ENCODE results near the gene MAP3K2. TPM values are rescaled to one million over a fixed set of nuclear protein-coding genes. Genes with fewer than 3 reads are reported as not detected.

The MAP3K2 gene
- total RNA-seq, 4 donors from 2014 or later, result 51.0 to 66.1 (median 64.7) TPM

DNA sequence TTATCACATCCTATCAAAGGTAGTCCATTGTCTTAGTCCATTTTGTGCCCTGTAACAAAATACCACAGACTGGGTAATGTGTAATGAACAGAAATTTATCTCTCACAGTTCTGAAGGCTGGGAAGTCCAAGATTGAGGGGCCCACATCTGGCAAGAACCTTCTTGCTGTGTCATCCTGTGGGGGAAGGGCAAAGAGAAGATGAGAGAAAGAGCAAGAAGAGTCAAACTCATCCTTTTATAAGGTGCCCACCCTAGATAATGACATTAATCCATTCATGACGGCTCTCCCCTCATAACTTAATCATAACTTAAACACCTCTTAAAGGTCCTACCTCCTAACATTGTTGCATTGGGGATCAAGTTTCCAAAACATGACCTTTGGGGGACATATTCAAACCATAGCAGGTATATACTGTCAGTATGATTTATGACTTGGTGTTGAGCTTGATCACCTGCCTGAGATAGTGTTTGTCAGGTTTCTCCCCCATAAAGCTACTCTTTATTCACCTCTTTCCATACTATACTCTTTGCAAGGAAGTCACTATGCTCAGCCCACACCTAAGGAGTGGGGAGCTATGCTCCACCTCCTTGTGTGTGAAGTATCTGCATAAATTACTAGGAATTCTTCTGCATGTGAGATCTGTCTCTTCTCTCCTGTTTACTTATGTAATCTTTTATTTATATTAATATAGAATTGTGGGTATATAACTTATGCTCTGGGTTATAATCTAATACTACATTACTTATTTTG lies 5.2 kb upstream of the MAP3K2 start:
- TF ChIP-seq, protein P1, sequence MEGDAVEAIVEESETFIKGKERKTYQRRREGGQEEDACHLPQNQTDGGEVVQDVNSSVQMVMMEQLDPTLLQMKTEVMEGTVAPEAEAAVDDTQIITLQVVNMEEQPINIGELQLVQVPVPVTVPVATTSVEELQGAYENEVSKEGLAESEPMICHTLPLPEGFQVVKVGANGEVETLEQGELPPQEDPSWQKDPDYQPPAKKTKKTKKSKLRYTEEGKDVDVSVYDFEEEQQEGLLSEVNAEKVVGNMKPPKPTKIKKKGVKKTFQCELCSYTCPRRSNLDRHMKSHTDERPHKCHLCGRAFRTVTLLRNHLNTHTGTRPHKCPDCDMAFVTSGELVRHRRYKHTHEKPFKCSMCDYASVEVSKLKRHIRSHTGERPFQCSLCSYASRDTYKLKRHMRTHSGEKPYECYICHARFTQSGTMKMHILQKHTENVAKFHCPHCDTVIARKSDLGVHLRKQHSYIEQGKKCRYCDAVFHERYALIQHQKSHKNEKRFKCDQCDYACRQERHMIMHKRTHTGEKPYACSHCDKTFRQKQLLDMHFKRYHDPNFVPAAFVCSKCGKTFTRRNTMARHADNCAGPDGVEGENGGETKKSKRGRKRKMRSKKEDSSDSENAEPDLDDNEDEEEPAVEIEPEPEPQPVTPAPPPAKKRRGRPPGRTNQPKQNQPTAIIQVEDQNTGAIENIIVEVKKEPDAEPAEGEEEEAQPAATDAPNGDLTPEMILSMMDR (IDR thresholded peaks at IDR 0.05; ENCODE audit: low read depth), result no peak

DNA sequence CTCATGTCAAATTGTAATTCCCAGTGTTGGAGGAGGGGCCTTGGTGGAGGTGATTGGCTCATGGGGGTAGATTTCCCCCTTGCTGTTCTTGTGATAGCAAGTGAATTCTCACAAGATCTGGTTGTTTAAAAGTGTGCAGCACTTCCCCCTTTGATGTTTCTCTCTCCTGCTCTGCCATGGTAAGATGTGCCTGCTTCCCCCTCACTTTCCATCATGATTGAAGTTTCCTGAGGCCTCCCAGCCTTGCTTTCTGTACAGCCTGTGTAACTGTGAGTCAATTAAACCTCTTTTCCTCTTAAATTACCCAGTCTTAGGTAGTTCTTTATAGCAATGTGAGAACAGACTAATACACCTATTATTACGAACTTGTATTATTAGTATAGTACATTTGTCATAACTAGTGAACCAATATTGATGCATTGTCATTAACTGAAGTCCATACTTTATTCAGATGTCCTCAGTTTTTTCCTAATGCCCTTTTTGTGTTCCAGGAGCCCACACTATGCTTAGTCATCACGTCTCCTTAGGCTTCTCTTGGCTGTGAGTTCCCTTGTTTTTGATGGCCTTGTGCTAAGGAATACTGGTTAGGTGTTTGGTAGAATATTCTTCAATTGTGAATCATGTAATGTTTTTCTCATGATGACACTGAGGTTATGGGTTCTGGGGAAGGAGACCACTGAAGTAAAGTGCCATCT lies 4.5 kb upstream of the MAP3K2 start:
- TF ChIP-seq, protein P1 (IDR thresholded peaks at IDR 0.05; ENCODE audit: low read depth), result no peak

DNA sequence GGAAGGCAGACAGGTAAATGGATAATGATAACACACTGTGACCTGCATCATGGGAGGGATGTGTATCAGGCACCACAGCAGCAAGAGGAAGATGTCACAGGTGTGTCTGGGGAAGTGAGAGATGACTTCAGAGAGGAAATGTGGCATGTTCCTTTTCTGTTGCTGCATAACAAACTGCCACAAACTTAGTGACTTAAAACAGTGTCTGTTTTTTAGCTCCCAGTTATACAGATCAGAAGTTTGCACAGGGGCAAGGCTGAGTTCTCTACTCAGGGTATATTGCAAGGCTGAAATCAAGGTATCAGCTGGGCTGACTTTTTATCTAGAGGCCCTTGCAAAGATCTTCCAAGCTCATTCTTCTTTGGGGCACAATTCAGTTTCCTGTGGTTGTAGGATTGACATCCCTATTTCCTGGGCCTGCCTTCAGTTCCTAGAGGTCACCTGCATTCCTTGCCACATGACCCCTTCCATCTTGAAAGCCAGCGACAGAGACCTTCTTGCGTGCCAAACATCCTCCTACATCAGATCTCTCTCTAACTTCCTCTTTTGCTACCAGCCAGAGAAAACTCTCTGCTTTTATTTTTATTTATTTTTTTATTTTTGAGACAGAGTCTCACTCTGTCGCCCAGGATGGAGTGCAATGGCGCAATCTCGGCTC lies 2.1 kb upstream of the MAP3K2 start:
- TF ChIP-seq, protein P1 (IDR thresholded peaks at IDR 0.05; ENCODE audit: low read depth), result no peak

DNA sequence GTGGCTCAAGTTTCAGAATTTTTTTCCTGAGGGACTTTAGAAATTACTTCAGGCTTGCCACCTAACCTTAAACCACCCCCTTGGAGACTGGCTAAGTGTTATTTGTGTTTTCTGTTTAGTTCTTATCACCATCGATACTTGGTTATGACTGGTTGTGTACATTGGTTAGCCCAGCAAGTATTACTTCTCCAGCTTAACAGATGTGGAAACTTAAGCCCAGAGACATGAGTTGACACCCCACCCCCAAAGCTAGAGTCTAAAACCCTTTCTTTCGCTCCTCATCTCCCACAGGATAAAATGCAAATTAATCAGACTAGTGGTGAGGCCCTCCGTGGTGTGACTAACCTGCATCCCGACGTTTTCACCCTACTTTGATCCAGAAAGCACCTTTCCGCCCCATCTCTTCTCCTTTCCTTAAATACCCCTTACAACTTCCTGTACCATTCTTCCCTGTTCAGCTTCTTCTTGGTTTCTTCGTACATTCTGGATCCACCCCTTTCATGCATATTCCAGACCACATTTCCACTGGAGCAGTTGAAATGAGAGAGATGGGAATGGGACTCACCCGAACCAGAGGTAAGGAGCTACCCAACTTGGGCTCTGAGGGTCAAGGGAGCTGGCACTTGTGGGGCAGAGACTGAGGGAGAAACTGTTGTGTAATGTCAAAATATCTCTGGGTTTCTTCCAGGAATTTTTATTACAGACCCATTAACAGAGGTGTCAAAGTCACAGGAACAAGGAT lies 819 bp upstream of the MAP3K2 start:
- TF ChIP-seq, protein P1 (IDR thresholded peaks at IDR 0.05; ENCODE audit: low read depth), result no peak

DNA sequence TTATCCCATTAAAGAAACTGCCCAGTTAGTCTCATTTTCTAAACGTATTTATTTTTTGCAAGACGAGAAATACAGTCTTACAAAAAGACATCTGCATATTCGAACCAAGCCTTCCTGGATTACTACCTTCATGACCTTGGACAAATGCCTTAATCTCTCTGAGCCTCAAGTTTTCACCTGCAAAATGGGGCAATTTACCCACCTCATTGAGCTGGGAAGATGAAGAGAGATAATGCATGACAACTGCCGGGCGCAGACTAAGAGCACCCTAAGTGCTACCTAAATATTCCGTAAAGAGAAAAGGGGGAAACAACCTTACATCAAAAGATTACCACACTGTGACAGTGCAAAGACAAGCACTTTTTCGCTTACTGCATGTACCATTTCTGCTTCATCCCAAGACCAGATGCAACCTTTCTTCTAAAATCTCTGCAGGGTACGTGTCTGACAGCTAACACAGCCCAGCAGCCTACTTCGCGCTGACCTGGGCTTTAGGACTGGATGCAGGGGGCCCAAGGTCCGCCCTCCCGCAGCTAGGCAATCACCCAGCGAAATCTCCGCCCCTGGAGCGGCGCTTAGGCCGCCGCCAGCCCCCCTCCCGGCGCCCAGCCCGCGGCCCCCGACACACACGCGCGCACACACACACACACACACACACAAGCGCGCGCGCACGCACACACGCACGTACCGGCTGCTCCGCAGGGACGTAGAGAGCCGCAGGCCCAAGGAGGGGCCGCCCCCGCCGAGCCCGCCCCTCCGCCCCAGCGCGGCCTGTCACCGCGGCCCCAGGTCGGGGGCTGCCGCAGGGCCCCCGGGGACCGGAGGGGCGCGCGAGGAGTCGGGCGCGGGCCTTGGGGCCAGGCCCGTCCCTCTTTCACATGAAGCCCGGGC lies 766 bp downstream of the MAP3K2 start:
- TF ChIP-seq, protein P1 (IDR thresholded peaks at IDR 0.05; ENCODE audit: low read depth), result no peak

DNA sequence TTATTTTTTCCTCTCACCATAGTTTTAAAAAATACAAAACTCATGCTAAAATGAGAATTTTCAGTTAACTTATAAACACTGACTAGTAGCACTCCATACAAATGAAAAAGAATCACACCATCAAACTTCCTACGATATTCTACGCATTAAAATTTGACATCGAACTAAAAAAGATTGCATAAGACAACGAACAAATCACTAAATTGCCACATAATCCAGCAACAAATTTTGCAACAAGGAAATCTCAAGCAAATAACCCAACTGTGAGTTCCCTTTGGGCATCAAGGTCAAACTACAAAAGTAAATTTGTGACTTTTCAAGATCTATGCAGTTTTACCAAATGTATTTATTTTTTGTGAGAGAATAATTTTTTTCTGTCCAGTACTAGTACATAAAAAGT lies 1.5 kb downstream of the MAP3K2 start:
- TF ChIP-seq, protein P1 (IDR thresholded peaks at IDR 0.05; ENCODE audit: low read depth), result no peak

All from subcutaneous adipose tissue (tissue), 4 donors.